Activated CD4-positive, alpha-beta T cell treated with anti-CD3 and anti-CD28 coated beads, Interleukin-2, amount 50 U/mL, for 24 hours (primary cell): ENCODE data around the gene LOXL3.

ENCODE experiments used
- DNase-seq, 2 donors: peaks; one replicate each; pipeline ENCODE4 v3.0.0-alpha.2; 2020; ENCODE audit warnings: low read depth in 1 of 2, low spot score in 1 of 2

The LOXL3 gene

DNA sequence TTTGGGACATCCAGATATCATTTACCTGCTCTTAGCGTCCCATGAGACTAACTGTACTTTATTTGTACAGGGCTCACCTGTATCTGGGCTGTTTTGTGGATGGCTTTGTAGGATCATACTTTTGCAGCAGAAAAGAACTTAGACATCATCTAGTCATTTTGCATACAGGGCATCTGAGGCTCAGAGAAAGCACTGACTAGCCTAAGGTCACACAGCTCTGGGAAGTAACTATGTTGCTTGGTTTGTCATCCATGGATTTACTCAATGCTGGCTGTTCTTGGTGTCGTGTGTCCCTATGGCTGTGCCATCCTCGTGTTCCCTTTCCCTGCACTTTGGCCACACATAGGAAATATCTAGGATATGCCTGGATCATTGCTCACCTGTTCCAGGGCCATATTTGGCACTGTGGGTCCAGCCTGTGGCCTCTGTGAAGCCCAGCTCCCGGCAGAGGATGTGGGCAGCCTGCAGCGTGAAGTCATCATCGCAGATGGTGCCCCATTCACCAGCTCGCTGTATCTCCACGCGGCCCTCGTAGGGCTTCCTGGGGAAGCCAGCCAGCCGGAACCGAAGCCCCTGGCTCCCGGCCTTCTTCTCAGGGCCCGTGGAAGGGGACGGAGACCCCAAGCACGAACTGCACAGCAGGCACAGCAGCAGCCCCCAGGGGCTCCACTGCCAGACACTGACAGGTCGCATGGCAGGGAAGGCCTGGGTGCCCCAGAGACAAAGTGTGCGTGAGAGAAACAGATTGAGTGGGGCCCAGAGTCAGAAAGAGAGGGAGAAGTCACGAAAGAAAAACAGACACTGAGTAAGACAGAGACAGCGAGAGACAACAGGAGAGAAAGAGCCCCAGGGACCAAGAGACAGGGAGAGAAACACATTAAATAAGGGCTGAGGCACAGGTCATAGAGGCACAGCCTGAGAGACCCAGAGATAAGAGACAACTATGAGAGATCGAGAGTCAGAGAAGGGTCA, 1.5 kb downstream of the LOXL3 start:
- no peak for DNase-seq

DNA sequence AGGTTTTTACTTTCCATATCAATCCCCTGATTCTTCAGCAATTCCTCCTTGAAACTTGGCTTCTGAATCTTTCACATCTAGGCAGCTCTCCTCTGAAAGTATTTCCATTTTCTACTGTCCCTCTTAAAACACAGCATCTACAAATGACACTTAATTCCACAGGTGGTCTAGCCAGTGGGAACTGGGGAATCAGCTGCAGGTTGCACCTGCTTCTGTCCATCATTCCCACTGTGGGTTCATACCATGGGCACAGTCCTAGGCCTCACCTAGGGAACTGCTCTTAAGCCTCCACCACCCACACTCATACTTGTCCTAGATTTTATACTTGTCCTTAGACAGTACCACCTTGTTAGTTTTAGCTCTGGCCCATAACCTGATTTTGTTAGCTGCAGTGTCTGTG, 2.2 kb downstream of the LOXL3 start:
- no peak for DNase-seq

- DNase-seq, result no peak
These were observed 3.5 kb downstream of the LOXL3 start for GRCh38 chr2:74550231-74550630.

DNA sequence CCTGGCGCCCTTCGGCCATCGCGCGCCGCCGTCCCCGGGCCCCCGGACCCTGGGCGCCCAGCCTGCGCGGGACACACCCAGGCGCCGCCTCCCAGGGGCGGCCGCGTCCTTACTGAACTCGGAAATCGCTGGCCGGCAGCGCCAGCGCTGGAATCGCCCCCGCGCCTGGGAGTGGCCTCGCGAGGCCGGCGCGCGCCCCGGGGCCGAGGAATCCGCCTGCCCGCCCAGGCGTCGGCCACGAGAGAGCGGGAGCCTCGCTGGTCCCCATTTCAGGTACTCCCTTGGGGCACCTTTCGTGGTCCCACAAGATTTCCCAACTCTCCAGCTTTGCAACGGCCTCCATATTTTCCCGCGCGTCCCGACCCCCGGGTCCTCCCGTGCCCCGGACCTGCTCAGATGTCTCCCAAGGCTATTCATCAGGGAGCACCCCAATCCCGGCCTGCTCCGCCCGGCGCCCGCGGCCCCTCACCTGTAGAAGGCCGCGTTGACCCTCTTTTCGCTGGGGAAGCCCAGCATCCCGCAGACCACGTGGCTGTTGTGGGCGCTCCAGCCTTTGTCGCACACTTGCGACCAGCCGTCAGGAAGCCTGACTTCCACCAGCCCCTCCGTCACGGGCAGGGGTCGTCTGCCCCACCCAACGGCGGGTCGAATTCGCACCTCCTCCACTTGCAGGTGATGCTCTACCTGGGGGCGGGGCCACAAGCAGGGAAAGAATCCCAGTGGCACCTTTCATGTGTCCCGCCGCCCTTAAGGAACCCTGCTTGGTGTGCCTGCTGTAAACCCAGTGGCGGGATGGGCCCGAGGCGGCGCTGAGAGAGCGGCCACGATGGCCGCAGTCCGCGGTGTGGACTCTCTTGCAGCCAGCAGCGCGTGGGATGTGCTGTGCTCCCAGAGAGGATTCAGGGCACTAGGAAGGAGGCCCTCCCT, 4.6 kb downstream of the LOXL3 start:
- no peak for DNase-seq

DNA sequence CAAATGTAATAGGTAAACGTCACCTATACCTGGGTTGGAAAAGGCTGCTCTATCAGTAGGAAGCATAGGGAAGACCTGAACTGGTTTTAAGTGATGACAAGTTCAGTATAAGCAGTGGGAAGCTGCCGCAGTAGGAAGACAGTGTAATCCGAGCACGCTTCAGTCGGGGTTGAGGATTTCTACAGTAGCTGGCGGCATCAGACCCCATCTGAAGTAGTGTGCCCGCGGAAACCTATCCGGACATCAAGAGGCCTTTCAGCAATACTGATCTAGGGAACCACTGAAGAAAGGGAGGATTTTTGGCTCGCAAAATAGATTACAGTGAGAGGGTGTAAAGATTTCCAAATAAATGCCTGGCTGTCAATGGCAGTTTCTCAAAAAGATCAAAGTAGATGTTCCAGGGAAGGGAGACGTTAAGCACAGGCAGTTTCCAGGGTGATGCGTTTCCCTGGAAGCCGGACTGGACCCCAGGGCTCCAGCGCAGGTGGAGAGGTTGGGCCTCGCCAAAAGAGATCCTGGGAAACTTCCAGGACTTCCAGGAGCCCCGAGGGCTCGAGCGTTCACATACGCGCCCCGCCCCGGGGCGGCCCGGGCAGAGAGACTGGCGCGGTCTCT, 5.3 kb downstream of the LOXL3 start:
- DNase-seq, result no peak

- DNase-seq, result no peak
These were observed 7.7 kb downstream of the LOXL3 start for GRCh38 chr2:74546004-74546403.

- no peak for DNase-seq
These were observed 9.1 kb downstream of the LOXL3 start for GRCh38 chr2:74544634-74545033.

DNA sequence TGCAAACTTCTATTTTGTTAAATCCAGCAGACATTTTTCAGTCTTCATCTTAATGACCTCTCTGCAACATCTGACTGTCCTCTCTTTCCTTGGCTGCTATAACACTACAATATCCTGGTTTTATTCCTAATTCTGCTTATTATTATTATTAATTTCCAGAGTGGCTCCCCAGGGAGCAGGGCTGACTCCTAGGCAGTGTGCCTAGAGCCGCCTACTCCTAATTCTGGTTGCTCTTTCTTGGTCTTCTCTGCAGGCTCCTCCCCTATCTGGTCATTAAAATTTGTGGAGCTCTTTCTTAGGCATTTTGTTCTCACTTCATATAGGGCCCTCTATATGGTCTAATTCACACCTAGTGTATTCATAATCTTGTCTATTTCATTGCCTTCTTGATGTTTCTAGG, 10.8 kb downstream of the LOXL3 start:
- no peak for DNase-seq

- no peak for DNase-seq
These were observed 13.5 kb downstream of the LOXL3 start for GRCh38 chr2:74540291-74540690.

DNA sequence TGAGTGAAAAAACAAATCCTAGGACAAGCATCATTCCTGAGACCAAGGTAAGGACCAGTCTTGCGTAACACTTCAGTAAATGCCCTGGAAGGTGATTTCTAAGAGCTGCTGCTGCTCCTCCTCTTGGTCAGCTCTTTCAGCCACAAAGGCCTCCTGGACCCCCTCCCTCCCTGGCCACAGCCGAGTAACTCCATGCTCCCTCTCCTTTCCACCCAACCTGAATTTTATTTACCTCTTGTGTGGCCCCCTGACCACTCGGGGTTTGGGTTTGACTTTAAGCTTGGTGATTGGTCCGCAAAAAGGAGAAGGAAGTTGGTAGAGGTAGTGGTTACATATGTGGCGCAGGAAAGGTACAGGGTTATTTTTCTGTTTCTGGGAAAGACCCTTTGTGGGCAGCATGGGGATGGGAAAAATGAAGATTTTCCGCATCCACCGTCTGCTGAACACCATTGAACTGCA, 14.8 kb downstream of the LOXL3 start:
- no peak for DNase-seq

DNA sequence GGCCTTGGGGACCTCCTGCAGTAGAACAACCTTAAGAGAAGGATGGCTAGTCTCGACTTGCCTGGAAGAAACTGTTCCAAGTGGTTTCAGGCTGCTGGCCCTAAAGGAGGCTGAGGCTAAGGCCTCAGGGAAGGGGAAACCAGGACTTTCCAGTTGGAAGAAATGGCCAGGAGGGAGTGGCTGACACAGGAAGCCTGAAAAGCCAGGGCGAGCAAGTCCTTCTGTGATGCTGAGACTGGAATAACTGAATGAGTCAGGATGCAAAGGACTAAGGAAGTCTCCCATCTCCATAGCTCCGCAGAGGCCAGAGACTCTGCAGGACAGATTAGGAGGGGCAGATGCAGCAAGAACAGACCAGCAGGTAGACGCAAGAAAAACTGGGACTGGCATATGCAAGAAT, 16.6 kb downstream of the LOXL3 start:
- DNase-seq, result no peak

GRCh38 chr2:74536166-74536950, 17.4 kb downstream of the LOXL3 start:
- no peak for DNase-seq

GRCh38 chr2:74535440-74535965, 18.2 kb downstream of the LOXL3 start:
- no peak for DNase-seq

GRCh38 chr2:74534411-74534810, 19.3 kb downstream of the LOXL3 start:
- no peak for DNase-seq

- no peak for DNase-seq
These were observed 20.3 kb downstream of the LOXL3 start for GRCh38 chr2:74533464-74533863.

- no peak for DNase-seq
These were observed 21.5 kb downstream of the LOXL3 start for GRCh38 chr2:74532222-74532621.

- DNase-seq, result no peak
These were observed 22.1 kb downstream of the LOXL3 start for GRCh38 chr2:74531666-74532065.

GRCh38 chr2:74530239-74531187, 23.2 kb downstream of the LOXL3 start:
- DNase-seq, result no peak
